Fibroblast of lung (primary cell): Measurements from ENCODE around the gene TSHZ2. TPM values are rescaled to one million over a fixed set of nuclear protein-coding genes. Genes with fewer than 3 reads are reported as not detected.

Source experiments
- DNase-seq, 2 donors: peaks; one replicate each; pipeline versions ENCODE4 v3.0.0 to v3.0.0-alpha.2; 2010; ENCODE audit warnings: low read depth in 2 of 2
- H2AFZ ChIP-seq: 2 replicates; pipeline ENCODE4 v1.5.1; 2012; ENCODE audit warnings: low read length, control low read depth, inconsistent platforms
- H3K27ac ChIP-seq: 2 replicates; pipeline ENCODE4 v1.5.1; 2011; ENCODE audit warnings: low read length, control low read depth; ENCODE audit not compliant: insufficient read depth
- H3K27me3 ChIP-seq: 2 replicates; pipeline ENCODE4 v1.5.1; 2011; ENCODE audit warnings: mild to moderate bottlenecking, low read length; ENCODE audit not compliant: control insufficient read depth, insufficient read depth
- H3K36me3 ChIP-seq: 2 replicates; pipeline ENCODE4 v1.5.1; 2011; ENCODE audit warnings: low read length; ENCODE audit not compliant: control insufficient read depth, insufficient read depth
- H3K4me1 ChIP-seq: 2 replicates; pipeline ENCODE4 v1.5.1; 2011; ENCODE audit warnings: low read length; ENCODE audit not compliant: control insufficient read depth, insufficient read depth; ENCODE audit errors: extremely low read depth
- H3K4me2 ChIP-seq: 2 replicates; pipeline ENCODE4 v1.5.1; 2011; ENCODE audit warnings: low read length, control low read depth; ENCODE audit not compliant: insufficient read depth; ENCODE audit errors: extremely low read depth
- H3K4me3 ChIP-seq, 4 experiments: fragments of 200-600 bp in 1 of 4; sonication (generic) in 1 of 4; replicated peaks in 1 of 4; 2 replicates each; pipeline ENCODE4 v1.5.1; 2011 to 2016; ENCODE audit warnings: low read length in 4 of 4, low read depth in 3 of 4, mild to moderate bottlenecking in 3 of 4, control low read depth in 2 of 4, inconsistent platforms in 1 of 4, mixed read lengths in 1 of 4; ENCODE audit not compliant: insufficient read depth in 1 of 4; ENCODE audit errors: control extremely low read depth in 1 of 4
- H3K79me2 ChIP-seq: 2 replicates; pipeline ENCODE4 v1.5.1; 2012; ENCODE audit warnings: mild to moderate bottlenecking, low read length, inconsistent platforms; ENCODE audit not compliant: control insufficient read depth, insufficient read depth
- H3K9ac ChIP-seq: 2 replicates; pipeline ENCODE4 v1.5.1; 2011; ENCODE audit warnings: mild to moderate bottlenecking, low read length, control low read depth; ENCODE audit not compliant: insufficient read depth
- H3K9me3 ChIP-seq: 2 replicates; pipeline ENCODE4 v1.5.1; 2012; ENCODE audit warnings: low read depth, low read length; ENCODE audit not compliant: control insufficient read depth, insufficient read depth
- H4K20me1 ChIP-seq: 2 replicates; pipeline ENCODE4 v1.5.1; 2011; ENCODE audit warnings: low read length; ENCODE audit not compliant: control insufficient read depth, insufficient read depth; ENCODE audit errors: extremely low read depth
- EZH2 ChIP-seq: IDR thresholded peaks from 2 replicates; pipeline ENCODE4 v1.5.1; 2012; ENCODE audit warnings: low read length, control low read depth, mild to moderate bottlenecking; ENCODE audit errors: missing control alignments
- polyA plus RNA-seq, 2 donors: library from polyadenylated mRNA; depleted of rRNA in 1 of 2; stranded (reverse) in 1 of 2; unstranded in 1 of 2; fragments of >200 nt; gene quantifications; 2 replicates each; pipeline ENCODE4 v1.2.1, GENCODE V29; 2011 to 2012; ENCODE audit warnings: missing spikeins in 1 of 2
- total RNA-seq: library from RNA; depleted of rRNA; stranded (reverse); fragments of >200 nt; gene quantifications from 2 replicates; pipeline ENCODE4 v1.2.1, GENCODE V29; 2014
- TF ChIP-seq, protein P1 (sequence below), 2 donors: IDR thresholded peaks in 1 of 2; conservative IDR thresholded peaks in 1 of 2; 1 replicate in 1 of 2; 2 replicates in 1 of 2; pipeline ENCODE4 v1.5.1; 2011 to 2012; ENCODE audit warnings: low read length in 2 of 2, control low read depth in 1 of 2, inconsistent platforms in 1 of 2, low read depth in 1 of 2, mild to moderate bottlenecking in 1 of 2

The TSHZ2 gene
- total and polyA plus RNA-seq, 2 donors (not counting 1 experiment from before 2014, with no cell fraction given) = 0.15 to 2.6 TPM

DNA sequence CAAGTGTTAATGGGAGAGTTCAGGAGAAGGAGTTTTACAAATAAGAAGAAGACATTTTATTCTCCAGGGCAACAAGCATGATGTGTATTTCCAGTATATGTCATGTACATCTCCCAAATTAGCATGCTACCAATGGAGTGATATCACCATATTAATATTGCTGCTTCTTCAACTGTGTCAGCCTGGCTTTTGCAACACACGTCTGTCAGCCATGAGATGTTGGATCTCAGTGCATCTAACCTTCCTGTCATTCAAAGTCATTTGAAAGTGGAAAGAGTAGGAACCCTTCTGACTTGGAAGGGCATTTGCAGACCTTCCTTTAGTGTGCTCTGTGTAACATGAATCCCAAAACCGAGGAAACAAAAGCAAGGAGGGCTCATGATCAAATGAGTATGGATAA lies 337.4 kb downstream of the TSHZ2 start:
- H3K4me2 ChIP-seq = no peak overlapping the region
- H3K9ac ChIP-seq = no peak overlapping the region
- H2AFZ ChIP-seq = no peak overlapping the region
- no peaks in the 10 kb centered on the region for H3K4me1 ChIP-seq
- no peak for TF ChIP-seq EZH2
- TF ChIP-seq, protein P1, sequence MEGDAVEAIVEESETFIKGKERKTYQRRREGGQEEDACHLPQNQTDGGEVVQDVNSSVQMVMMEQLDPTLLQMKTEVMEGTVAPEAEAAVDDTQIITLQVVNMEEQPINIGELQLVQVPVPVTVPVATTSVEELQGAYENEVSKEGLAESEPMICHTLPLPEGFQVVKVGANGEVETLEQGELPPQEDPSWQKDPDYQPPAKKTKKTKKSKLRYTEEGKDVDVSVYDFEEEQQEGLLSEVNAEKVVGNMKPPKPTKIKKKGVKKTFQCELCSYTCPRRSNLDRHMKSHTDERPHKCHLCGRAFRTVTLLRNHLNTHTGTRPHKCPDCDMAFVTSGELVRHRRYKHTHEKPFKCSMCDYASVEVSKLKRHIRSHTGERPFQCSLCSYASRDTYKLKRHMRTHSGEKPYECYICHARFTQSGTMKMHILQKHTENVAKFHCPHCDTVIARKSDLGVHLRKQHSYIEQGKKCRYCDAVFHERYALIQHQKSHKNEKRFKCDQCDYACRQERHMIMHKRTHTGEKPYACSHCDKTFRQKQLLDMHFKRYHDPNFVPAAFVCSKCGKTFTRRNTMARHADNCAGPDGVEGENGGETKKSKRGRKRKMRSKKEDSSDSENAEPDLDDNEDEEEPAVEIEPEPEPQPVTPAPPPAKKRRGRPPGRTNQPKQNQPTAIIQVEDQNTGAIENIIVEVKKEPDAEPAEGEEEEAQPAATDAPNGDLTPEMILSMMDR (conservative IDR thresholded peaks at IDR 0.05 in 1 of 2, IDR thresholded peaks at IDR 0.05 in 1 of 2; ENCODE audit: low read depth in 1 of 2, low read length in 2 of 2) = no peak
- no peak overlapping the region for H3K27ac ChIP-seq
- H4K20me1 ChIP-seq = no peaks in the 10 kb centered on the region
- no peaks in the 10 kb centered on the region for H3K27me3 ChIP-seq
- H3K9me3 ChIP-seq = no peaks in the 10 kb centered on the region
- no peak overlapping the region for H3K4me3 ChIP-seq
- no peaks in the 10 kb centered on the region for H3K36me3 ChIP-seq
- DNase-seq = no peak
- H3K79me2 ChIP-seq = no peaks in the 10 kb centered on the region

DNA sequence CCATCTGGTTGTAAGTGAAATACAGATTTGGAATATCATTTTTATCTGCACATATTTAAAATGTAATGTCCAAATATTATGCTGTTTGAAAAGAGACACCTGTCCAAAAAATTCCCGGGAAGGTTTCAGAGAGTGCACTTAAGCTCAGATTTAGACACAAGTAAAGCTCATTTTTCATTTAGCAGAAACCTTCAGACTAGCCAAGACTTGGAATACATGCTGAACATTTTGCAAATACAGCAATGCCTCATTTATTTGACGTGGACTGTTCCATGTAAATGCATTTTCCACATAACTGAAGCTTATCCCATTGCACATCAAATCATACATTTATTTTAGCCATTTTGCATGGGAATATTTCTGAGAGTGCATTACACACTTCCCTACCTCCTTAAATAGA lies 340.8 kb downstream of the TSHZ2 start:
- H3K27ac ChIP-seq = no peak overlapping the region
- no peaks in the 10 kb centered on the region for H3K4me1 ChIP-seq
- TF ChIP-seq, protein P1 (conservative IDR thresholded peaks at IDR 0.05 in 1 of 2, IDR thresholded peaks at IDR 0.05 in 1 of 2; ENCODE audit: low read depth in 1 of 2, low read length in 2 of 2) = no peak
- TF ChIP-seq EZH2 = no peak
- H2AFZ ChIP-seq = no peak overlapping the region
- no peaks in the 10 kb centered on the region for H3K27me3 ChIP-seq
- DNase-seq = no peak
- no peaks in the 10 kb centered on the region for H3K79me2 ChIP-seq
- no peaks in the 10 kb centered on the region for H4K20me1 ChIP-seq
- no peak overlapping the region for H3K4me2 ChIP-seq
- H3K4me3 ChIP-seq = no peak overlapping the region
- H3K36me3 ChIP-seq = no peaks in the 10 kb centered on the region
- H3K9me3 ChIP-seq = no peaks in the 10 kb centered on the region
- H3K9ac ChIP-seq = no peak overlapping the region

DNA sequence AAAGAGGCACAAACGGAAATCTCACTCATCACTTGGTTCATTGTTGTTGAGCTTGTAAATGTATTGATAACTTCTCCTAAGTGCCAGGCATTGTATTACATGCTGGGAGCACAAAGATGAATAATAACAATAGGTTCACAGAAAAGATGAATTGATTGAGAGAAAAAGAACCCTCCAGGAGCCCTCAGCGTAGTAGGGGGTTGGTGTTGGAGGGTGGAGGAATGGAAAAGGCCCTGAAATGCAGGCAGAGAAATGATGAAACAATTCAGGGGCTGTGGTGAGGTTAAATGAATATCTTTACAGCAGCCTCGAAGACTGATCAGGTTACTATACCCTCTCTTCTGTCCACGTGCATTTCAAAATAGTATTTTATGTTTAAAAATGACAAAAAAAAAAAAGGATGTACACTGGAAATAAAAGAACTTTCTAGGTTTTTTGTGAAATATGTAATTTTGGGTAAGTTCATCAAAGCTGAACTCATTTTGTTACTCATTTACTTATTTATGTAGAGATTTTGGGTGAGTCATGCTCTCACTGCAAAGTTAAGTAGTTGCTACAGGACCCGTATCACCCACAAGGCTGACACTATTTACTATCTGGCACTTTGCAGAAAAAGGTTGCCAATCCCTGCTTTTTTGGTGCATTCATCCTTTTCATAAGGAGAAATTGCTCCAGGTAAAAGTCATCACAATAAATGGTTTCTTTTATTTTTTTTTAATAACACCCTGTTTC lies 344.2 kb downstream of the TSHZ2 start:
- Histone ChIP-seq H3K27me3 (no peaks in the 10 kb centered on the region), H3K4me1 (no peaks in the 10 kb centered on the region), H3K79me2 (no peaks in the 10 kb centered on the region), H3K4me2 (no peak overlapping the region), H3K4me3 (no peak overlapping the region), H4K20me1 (no peaks in the 10 kb centered on the region), H3K9ac (no peak overlapping the region), H3K27ac (no peak overlapping the region), H2AFZ (no peak overlapping the region), H3K36me3 (no peaks in the 10 kb centered on the region), H3K9me3 (no peaks in the 10 kb centered on the region)
- peak; percentile 47 to 62 for DNase-seq
- TF ChIP-seq EZH2 = no peak
- TF ChIP-seq, protein P1 (conservative IDR thresholded peaks at IDR 0.05 in 1 of 2, IDR thresholded peaks at IDR 0.05 in 1 of 2; ENCODE audit: low read depth in 1 of 2, low read length in 2 of 2) = no peak
